22Rv1 (cell line): ENCODE results near the gene ERMP1.

Source experiments
- ZFX ChIP-seq: fragments of 450-650 bp; IDR thresholded peaks from 2 replicates; pipeline ENCODE4 v1.6.1; 2017; ENCODE audit warnings: antibody characterized with exemption, borderline replicate concordance
- TF ChIP-seq, protein P1 (sequence below): fragments of 450-650 bp; IDR thresholded peaks from 2 replicates; pipeline ENCODE4 v1.5.1; 2017; ENCODE audit warnings: mild to moderate bottlenecking

DNA sequence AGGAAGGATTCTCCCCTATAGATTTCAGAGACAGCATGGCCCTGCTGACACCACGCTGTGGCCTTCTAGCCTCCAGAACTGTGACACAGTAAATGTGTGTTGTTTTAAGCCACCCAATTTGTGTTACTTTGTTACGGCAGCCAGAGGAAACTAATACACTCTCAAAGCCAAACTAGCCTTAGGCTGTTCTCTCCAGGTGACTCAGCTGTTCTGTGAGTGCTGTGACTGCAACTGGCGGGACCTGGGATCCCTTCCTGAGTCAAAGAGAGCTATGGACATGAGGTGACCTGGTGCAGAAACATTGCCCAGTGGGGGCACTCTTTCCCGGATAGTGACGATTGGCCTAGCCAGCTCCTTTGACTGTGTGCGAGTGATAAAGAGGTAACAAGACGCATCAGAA lies 43.8 kb upstream of the ERMP1 start:
- TF ChIP-seq, protein P1, sequence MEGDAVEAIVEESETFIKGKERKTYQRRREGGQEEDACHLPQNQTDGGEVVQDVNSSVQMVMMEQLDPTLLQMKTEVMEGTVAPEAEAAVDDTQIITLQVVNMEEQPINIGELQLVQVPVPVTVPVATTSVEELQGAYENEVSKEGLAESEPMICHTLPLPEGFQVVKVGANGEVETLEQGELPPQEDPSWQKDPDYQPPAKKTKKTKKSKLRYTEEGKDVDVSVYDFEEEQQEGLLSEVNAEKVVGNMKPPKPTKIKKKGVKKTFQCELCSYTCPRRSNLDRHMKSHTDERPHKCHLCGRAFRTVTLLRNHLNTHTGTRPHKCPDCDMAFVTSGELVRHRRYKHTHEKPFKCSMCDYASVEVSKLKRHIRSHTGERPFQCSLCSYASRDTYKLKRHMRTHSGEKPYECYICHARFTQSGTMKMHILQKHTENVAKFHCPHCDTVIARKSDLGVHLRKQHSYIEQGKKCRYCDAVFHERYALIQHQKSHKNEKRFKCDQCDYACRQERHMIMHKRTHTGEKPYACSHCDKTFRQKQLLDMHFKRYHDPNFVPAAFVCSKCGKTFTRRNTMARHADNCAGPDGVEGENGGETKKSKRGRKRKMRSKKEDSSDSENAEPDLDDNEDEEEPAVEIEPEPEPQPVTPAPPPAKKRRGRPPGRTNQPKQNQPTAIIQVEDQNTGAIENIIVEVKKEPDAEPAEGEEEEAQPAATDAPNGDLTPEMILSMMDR, result no peak
- no peak for TF ChIP-seq ZFX
